Activated T-helper 17 cell treated with anti-CD3 and anti-CD28 coated beads, Interleukin-2, amount 50 U/mL, for 72 hours (primary cell): ENCODE measurements around the gene CDKAL1. TPM values are rescaled to one million over a fixed set of nuclear protein-coding genes. Genes with fewer than 3 reads are reported as not detected.

Source experiments
- ATAC-seq: fragments of 150-1000 bp; cut with Tn5 transposase; replicated peaks from 2 replicates; pipeline ENCODE4 v1.10.0; 2021; ENCODE audit warnings: mild to moderate bottlenecking, moderate library complexity
- H3K27ac Mint-ChIP-seq: one replicate; pipeline ENCODE4 v1.8.0; 2022; ENCODE audit warnings: mixed read lengths
- H3K27me3 Mint-ChIP-seq: one replicate; pipeline ENCODE4 v1.8.0; 2022; ENCODE audit warnings: mixed read lengths
- H3K36me3 Mint-ChIP-seq: one replicate; pipeline ENCODE4 v1.8.0; 2022; ENCODE audit warnings: low read depth, mild to moderate bottlenecking, mixed read lengths
- H3K4me1 Mint-ChIP-seq: one replicate; pipeline ENCODE4 v1.8.0; 2022; ENCODE audit warnings: mixed read lengths
- H3K4me3 Mint-ChIP-seq: one replicate; pipeline ENCODE4 v1.8.0; 2022; ENCODE audit warnings: mild to moderate bottlenecking, mixed read lengths
- H3K9me3 Mint-ChIP-seq: one replicate; pipeline ENCODE4 v1.8.0; 2022; ENCODE audit warnings: mixed read lengths
- total RNA-seq, 2 donors: library from RNA; stranded (reverse); gene quantifications; one replicate each; pipeline ENCODE4 v1.2.3, GENCODE V29; 2022

Gene CDKAL1
- total RNA-seq, 2 donors from 2014 or later, result 27.7 to 31.9 TPM

DNA sequence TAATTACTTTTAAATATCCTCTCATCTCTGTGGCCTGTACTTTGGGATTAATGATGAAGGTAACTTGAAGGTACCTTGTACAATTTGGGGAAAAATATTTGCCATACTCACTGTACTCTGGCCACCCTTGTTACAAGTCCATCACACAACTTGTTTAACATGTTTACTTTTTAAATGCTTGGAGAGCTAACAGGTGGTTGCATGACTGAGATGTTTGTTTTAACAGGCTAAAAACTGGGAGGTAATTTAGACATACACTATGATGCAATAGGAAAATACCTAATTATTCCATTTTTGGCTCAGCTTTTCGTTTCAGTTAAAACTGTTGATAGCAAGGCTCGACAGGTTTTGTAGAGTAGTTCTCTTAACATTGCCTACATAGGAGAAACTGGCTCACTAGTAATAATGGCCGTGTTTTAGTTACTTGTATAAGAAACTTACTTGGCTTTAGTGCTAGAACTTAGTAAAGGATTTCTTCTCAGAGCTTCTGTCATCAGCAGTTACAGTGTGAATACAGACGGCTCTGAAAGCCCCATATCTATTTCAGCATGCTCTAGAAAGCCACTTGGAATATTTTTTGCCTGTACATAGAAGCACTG, 569.5 kb downstream of the CDKAL1 start:
- no peak for ATAC-seq

DNA sequence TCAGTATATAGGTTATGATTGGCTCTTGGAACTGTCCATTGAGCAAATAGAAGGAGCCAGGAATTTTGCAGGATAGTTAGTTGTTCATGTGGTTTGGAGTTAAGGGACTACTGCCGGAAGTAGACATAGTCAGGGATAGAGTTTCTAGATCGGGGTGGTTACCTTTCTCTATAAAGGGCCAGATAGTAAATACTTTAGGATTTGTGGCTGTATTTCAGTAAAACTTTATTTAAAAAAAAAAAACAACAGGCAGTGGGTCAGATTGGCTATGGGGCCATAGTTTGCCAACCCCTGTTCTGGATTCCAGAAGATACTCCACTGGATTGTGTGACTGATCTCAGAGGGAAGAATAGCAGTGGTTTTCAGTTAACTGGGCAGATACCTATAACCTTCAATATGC, 570.0 kb downstream of the CDKAL1 start:
- no peak overlapping the region for H3K4me3 Mint-ChIP-seq
- H3K27ac Mint-ChIP-seq, result no peak overlapping the region
- no peak for ATAC-seq
- H3K27me3 Mint-ChIP-seq, result no peaks in the 10 kb centered on the region
- no peaks in the 10 kb centered on the region for H3K9me3 Mint-ChIP-seq
- peaks cover 6% of the 10 kb centered on the region for H3K36me3 Mint-ChIP-seq
- H3K4me1 Mint-ChIP-seq, result no peaks in the 10 kb centered on the region

More for the DNA sequence above, 569.5 kb downstream of the CDKAL1 start:
- Mint-ChIP-seq H3K4me3 (no peak overlapping the region), H3K27ac (no peak overlapping the region), H3K36me3 (peaks cover 6% of the 10 kb centered on the region), H3K27me3 (no peaks in the 10 kb centered on the region), H3K9me3 (no peaks in the 10 kb centered on the region), H3K4me1 (peaks cover under 1% of the 10 kb centered on the region)

- peaks cover 6% of the 10 kb centered on the region for H3K36me3 Mint-ChIP-seq
- no peaks in the 10 kb centered on the region for H3K9me3 Mint-ChIP-seq
- no peaks in the 10 kb centered on the region for H3K4me1 Mint-ChIP-seq
- no peaks in the 10 kb centered on the region for H3K27me3 Mint-ChIP-seq
- no peak overlapping the region for H3K27ac Mint-ChIP-seq
- no peak overlapping the region for H3K4me3 Mint-ChIP-seq
- ATAC-seq, result peak; percentile 42
Measured at GRCh38 chr6:21107796-21108195, 573.5 kb downstream of the CDKAL1 start.

- Mint-ChIP-seq H3K4me3 (no peak overlapping the region), H3K27me3 (no peaks in the 10 kb centered on the region), H3K9me3 (no peaks in the 10 kb centered on the region), H3K4me1 (no peaks in the 10 kb centered on the region), H3K36me3 (peaks cover 6% of the 10 kb centered on the region), H3K27ac (no peak overlapping the region)
- ATAC-seq, result no peak
Measured at GRCh38 chr6:21109391-21110178, 575.3 kb downstream of the CDKAL1 start.

GRCh38 chr6:21110684-21111083, 576.4 kb downstream of the CDKAL1 start:
- no peak for ATAC-seq
- Mint-ChIP-seq H3K36me3 (peaks cover 6% of the 10 kb centered on the region), H3K27me3 (no peaks in the 10 kb centered on the region), H3K4me1 (no peaks in the 10 kb centered on the region), H3K9me3 (no peaks in the 10 kb centered on the region), H3K27ac (no peak overlapping the region), H3K4me3 (no peak overlapping the region)

DNA sequence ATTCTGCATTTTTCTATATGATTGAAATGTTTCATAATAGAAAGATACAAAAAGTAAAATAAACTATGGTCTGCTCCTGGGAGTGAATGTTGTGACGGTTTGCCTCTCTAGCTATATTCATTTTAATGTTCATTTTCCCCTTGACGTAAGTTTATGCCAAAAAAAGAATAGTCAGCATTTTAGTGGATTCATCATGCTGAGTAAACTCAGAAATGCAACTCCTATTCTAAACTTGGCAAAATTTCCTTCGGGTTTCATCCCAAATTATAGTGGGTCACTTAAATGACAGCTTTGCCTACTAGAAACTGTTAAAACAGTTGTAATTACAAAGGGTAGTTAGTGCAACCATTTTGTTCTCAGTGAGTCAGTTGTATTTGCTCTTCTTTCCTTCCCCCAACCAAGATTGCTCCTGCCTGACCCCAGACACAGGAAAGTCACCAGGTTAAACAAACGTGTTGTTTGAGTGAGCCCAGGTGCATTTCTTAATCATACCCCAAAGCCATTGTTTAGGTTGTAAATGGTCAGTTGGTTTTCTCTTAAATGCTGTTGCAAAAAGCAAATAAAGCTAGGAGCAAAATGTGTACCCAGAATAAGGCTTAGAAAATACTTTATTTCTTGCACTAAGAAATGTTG, 577.0 kb downstream of the CDKAL1 start:
- H3K4me3 Mint-ChIP-seq, result no peak overlapping the region
- no peaks in the 10 kb centered on the region for H3K4me1 Mint-ChIP-seq
- H3K27me3 Mint-ChIP-seq, result no peaks in the 10 kb centered on the region
- H3K9me3 Mint-ChIP-seq, result no peaks in the 10 kb centered on the region
- no peak for ATAC-seq
- H3K36me3 Mint-ChIP-seq, result peaks cover 6% of the 10 kb centered on the region
- H3K27ac Mint-ChIP-seq, result no peak overlapping the region

GRCh38 chr6:21115111-21115510, 580.9 kb downstream of the CDKAL1 start:
- Mint-ChIP-seq H3K4me3 (no peak overlapping the region), H3K9me3 (no peaks in the 10 kb centered on the region), H3K36me3 (peaks cover 5% of the 10 kb centered on the region), H3K4me1 (no peaks in the 10 kb centered on the region), H3K27me3 (no peaks in the 10 kb centered on the region), H3K27ac (no peak overlapping the region)
- ATAC-seq, result no peak

DNA sequence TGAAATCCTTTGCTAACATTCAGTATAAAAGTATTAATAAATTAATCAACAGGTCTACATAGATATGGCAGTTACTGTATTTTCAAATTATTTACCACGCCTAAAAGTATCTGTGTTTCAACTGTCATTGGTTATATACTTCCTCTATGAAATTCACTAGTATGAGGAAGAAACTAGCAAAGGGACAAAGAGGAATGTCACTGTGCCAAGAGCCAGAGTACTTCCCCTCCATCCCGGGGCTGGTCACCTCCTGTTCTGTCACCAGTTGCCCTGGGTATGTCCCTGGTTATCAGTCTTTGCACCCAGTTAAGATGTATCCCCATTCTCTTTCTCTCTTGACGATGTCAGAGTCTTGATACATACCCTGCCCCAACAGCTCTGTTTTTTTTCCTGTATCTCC, 582.5 kb downstream of the CDKAL1 start:
- Mint-ChIP-seq H3K4me1 (no peaks in the 10 kb centered on the region), H3K9me3 (no peaks in the 10 kb centered on the region), H3K27ac (no peak overlapping the region), H3K36me3 (peaks cover 5% of the 10 kb centered on the region), H3K4me3 (no peak overlapping the region), H3K27me3 (no peaks in the 10 kb centered on the region)
- no peak for ATAC-seq

GRCh38 chr6:21118216-21118780, 584.0 kb downstream of the CDKAL1 start:
- no peaks in the 10 kb centered on the region for H3K27me3 Mint-ChIP-seq
- ATAC-seq, result no peak
- no peak overlapping the region for H3K27ac Mint-ChIP-seq
- peaks cover 9% of the 10 kb centered on the region for H3K36me3 Mint-ChIP-seq
- H3K4me3 Mint-ChIP-seq, result no peak overlapping the region
- H3K9me3 Mint-ChIP-seq, result no peaks in the 10 kb centered on the region
- no peaks in the 10 kb centered on the region for H3K4me1 Mint-ChIP-seq

GRCh38 chr6:21121636-21122136, 587.4 kb downstream of the CDKAL1 start:
- Mint-ChIP-seq H3K27me3 (no peaks in the 10 kb centered on the region), H3K4me1 (no peaks in the 10 kb centered on the region), H3K4me3 (no peak overlapping the region), H3K9me3 (no peaks in the 10 kb centered on the region), H3K36me3 (peaks cover 9% of the 10 kb centered on the region), H3K27ac (no peak overlapping the region)
- no peak for ATAC-seq

- H3K36me3 Mint-ChIP-seq, result peaks cover 9% of the 10 kb centered on the region
- no peak for ATAC-seq
- H3K4me3 Mint-ChIP-seq, result no peak overlapping the region
- no peaks in the 10 kb centered on the region for H3K27me3 Mint-ChIP-seq
- H3K9me3 Mint-ChIP-seq, result no peaks in the 10 kb centered on the region
- H3K27ac Mint-ChIP-seq, result no peak overlapping the region
- no peaks in the 10 kb centered on the region for H3K4me1 Mint-ChIP-seq
Measured at GRCh38 chr6:21123507-21124436, 589.5 kb downstream of the CDKAL1 start.

GRCh38 chr6:21128601-21129000, 594.3 kb downstream of the CDKAL1 start:
- Mint-ChIP-seq H3K4me3 (no peak overlapping the region), H3K4me1 (no peaks in the 10 kb centered on the region), H3K36me3 (no peaks in the 10 kb centered on the region), H3K27ac (no peak overlapping the region), H3K27me3 (no peaks in the 10 kb centered on the region), H3K9me3 (no peaks in the 10 kb centered on the region)
- no peak for ATAC-seq

DNA sequence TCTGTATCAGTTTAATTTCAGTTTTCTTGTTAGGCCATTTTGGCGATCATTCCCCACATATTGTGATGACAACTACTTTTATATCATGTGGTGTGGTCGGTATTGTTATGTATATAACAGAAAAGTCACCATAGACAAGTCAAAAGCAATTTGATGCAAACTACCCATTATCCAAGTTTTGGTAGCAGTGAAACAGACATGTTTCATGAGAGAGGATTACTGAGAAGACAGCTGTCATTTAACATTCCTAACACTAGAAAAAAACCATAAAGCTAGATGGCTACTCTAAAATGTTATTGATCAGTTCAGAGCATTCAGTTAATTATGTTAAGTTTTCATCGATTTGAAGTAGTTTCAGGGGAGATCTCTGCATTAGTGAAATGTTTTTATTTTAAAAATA, 597.1 kb downstream of the CDKAL1 start:
- Mint-ChIP-seq H3K36me3 (no peaks in the 10 kb centered on the region), H3K9me3 (no peaks in the 10 kb centered on the region), H3K4me1 (no peaks in the 10 kb centered on the region), H3K27ac (no peak overlapping the region), H3K4me3 (no peak overlapping the region), H3K27me3 (no peaks in the 10 kb centered on the region)
- ATAC-seq, result no peak

DNA sequence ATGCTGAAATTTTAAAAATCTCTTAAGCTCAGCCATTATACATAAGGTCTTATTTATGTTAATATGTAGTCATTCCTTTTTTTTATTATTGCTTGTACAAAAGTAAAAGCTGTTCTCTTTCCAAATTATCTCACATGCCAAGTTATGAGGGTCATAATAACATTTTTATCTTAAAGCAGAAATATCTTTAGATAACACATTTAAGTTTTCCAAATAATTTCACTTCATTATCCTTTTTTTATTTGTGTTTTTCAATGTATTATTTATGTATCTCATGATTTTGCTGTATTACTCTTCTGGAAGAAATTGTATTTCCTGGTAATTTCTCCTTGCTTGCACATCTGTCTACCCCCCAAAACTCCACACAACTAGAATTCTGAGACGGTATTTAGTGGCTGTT, 598.2 kb downstream of the CDKAL1 start:
- Mint-ChIP-seq H3K27ac (no peak overlapping the region), H3K36me3 (no peaks in the 10 kb centered on the region), H3K27me3 (no peaks in the 10 kb centered on the region), H3K4me1 (no peaks in the 10 kb centered on the region), H3K4me3 (no peak overlapping the region), H3K9me3 (no peaks in the 10 kb centered on the region)
- no peak for ATAC-seq
